A549 treated with ZK216348 at 1 μM for 4 hours (cell line): ENCODE data around the gene ZMYND11. TPM values are rescaled to one million over a fixed set of nuclear protein-coding genes. Genes with fewer than 3 reads are reported as not detected.

ENCODE experiments used
- total RNA-seq: library from RNA; stranded (reverse); fragments of 200-300 nt; extraction: Qiagen RNA extraction; gene quantifications from 5 replicates; pipeline ENCODE4 v1.2.3, GENCODE V29; 2022; ENCODE audit warnings: low read depth

ZMYND11 gene
- 32.3 to 50.0 TPM (median 41.4 TPM) in 5 replicates for total RNA-seq

DNA sequence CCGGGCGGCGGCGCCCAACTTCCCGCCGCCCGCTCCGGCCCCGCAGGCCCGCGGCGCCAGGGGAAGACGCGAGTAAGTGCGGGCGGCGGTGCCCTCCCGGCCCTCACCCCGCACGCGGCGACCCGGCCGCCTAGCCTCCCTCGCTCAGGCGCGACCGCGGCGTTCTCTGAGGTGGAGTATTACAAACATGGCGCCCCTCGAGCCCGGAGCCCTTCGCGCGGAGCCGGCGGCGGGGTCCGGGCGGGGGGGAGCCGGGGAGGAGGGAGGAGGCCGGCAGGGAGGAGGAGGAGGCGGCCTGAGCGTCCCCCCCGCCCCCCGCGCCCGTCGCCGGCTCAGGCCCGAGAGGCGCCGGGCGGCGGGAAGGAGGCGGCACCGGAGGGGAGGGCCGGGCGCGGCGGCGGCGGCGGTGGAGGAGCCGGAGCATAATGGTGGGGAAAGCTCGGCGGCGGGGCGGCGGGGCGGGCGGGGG lies at the start of gene ZMYND11:
TSS of gene ZMYND11 (plus strand) at position 324 of the 469 bp plus-strand sequence. CDS start 44,558 bp downstream, outside the sequence.

Other genes starting within 250 kb of the ZMYND11 start
- gene TUBB8, start 86.2 kb upstream of the ZMYND11 start, total RNA-seq, result 0.06 TPM in 1 of 5 replicates, not detected in the others